Esophagus squamous epithelium (tissue), 4 donors: ENCODE measurements around the gene PRELID3B.

ENCODE experiments used
- CTCF ChIP-seq, 6 experiments: fragments of 450-650 bp in 4 of 6; fragments of 200-600 bp in 2 of 6; sonication (generic) in 2 of 6; IDR thresholded peaks; one replicate each; pipeline ENCODE4 v1.5.1; 2016 to 2019; ENCODE audit warnings: antibody characterized with exemption in 6 of 6, mild to moderate bottlenecking in 4 of 6, moderate library complexity in 4 of 6
- POLR2A ChIP-seq, 4 donors: fragments of 450-650 bp; IDR thresholded peaks; one replicate each; pipeline ENCODE4 v1.6.1; 2017; ENCODE audit warnings: antibody characterized with exemption in 4 of 4, mild to moderate bottlenecking in 4 of 4, moderate library complexity in 3 of 4

DNA sequence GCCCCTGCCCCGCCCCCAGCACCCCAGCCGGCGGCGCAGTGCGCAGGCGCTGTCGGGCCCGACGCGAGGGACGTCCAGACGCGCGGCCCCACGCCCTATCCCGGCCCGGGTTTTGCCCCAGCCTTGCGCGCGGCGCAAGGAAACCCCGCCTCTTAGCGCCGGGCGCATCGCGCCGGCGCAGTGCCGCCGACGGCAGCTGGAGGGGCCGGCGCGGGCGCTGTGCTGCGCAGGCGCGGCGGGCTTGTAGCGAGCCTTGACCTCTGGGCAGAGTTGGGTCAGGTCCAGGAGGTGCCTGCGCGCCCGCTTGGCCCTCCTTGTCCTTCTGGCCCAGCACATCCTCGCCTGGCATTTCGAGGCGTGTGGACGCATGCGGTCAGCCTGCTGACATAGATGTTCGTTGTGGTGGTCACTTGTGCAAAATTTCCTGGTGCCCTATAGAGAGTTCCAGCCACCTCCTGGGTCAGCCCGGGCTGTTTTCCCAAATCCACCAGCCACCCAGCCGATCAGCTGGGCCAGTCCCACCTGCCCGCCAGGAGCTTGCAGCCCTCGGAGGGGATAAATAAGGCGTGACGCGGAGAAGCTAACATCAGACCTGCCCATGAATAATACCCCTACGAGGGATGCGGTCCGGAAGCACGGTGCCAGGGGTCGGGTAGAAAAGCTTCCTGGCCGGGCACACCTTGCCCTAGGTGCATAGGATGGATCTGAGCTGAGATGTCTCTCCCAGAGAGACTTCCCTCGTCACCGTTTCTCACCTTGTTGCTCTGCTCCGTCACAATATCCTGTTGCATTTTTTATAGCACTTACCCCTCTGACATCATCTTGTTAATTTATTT lies 428 bp upstream of the PRELID3B start:
- TF ChIP-seq CTCF (IDR thresholded peaks at IDR 0.05) (peak in 3 of 6 experiments; percentile 29 to 43 (median 41)), POLR2A (IDR thresholded peaks at IDR 0.05) (peak in 1 of 4 donors; percentile 42)
